Gastrocnemius medialis (tissue), 4 donors: ENCODE results near the gene DHRS7B. TPM values are rescaled to one million over a fixed set of nuclear protein-coding genes. Genes with fewer than 3 reads are reported as not detected.

ENCODE experiments used
- ATAC-seq, 2 donors: fragments of 150-250 bp; one replicate each; pipeline ENCODE4 v1.9.1; 2016
- DNase-seq, 2 donors: peaks; one replicate each; pipeline ENCODE4 v3.0.0-alpha.2; 2019
- H3K27ac ChIP-seq, 4 donors: fragments of 200-600 bp; sonication (generic); 1 replicate in 1 of 4; 2 replicates in 3 of 4; pipeline ENCODE4 v1.5.1; 2016 to 2018; ENCODE audit warnings: mild to moderate bottlenecking in 2 of 4, moderate library complexity in 1 of 4
- H3K27me3 ChIP-seq, 3 donors: fragments of 200-600 bp; sonication (generic) in 2 of 3; 1 replicate in 1 of 3; 2 replicates in 2 of 3; pipeline versions ENCODE4 v1.5.1 to v1.6.0; 2016 to 2019; ENCODE audit warnings: mild to moderate bottlenecking in 1 of 3, moderate library complexity in 1 of 3
- H3K36me3 ChIP-seq, 2 donors: fragments of 200-600 bp; sonication (generic) in 1 of 2; one replicate each; pipeline ENCODE4 v1.5.1; 2017 to 2018
- H3K4me1 ChIP-seq, 2 donors: fragments of 200-600 bp; sonication (generic) in 1 of 2; one replicate each; pipeline ENCODE4 v1.5.1; 2016 to 2017; ENCODE audit warnings: mild to moderate bottlenecking in 2 of 2
- H3K4me3 ChIP-seq, 4 donors: fragments of 200-600 bp; sonication (generic) in 3 of 4; 1 replicate in 1 of 4; 2 replicates in 3 of 4; pipeline ENCODE4 v1.5.1; 2016 to 2019; ENCODE audit warnings: mild to moderate bottlenecking in 2 of 4
- H3K9me3 ChIP-seq, 3 donors: fragments of 200-600 bp; sonication (generic) in 2 of 3; 1 replicate in 1 of 3; 2 replicates in 2 of 3; pipeline ENCODE4 v1.5.1; 2016 to 2019
- CTCF ChIP-seq, 5 experiments: fragments of 450-650 bp in 3 of 5; fragments of 200-600 bp in 2 of 5; sonication (generic) in 2 of 5; IDR thresholded peaks in 4 of 5; conservative IDR thresholded peaks in 1 of 5; 1 replicate in 4 of 5; 2 replicates in 1 of 5; pipeline ENCODE4 v1.5.1; 2016 to 2019; ENCODE audit warnings: antibody characterized with exemption in 5 of 5, mild to moderate bottlenecking in 3 of 5, moderate library complexity in 3 of 5
- POLR2A ChIP-seq, 2 donors: fragments of 450-650 bp; IDR thresholded peaks; one replicate each; pipeline ENCODE4 v1.6.1; 2017; ENCODE audit warnings: antibody characterized with exemption in 2 of 2, mild to moderate bottlenecking in 2 of 2, moderate library complexity in 2 of 2
- in situ Hi-C, 4 donors: fragments of 200-750 bp; cut with MboI; loops; one replicate each; pipeline versions ENCODE4 v1.15.0 to v1.8.0; 2017; ENCODE audit warnings: low sequenced_read_pairs in 4 of 4
- intact Hi-C: fragments of 100-400 bp; cut with DNase I; formaldehyde crosslinking; loops from one replicate; pipeline ENCODE4 v1.15.1; 2023; ENCODE audit warnings: low total_unique reads
- total RNA-seq, 4 donors: library from RNA; depleted of rRNA; stranded (reverse); fragments of >200 nt; gene quantifications; one replicate each; pipeline versions ENCODE4 v1.1.0 to v1.2.3, GENCODE V29; 2016

The DHRS7B gene
- total RNA-seq, 4 donors from 2014 or later, result 35.7 to 73.2 (median 43.2) TPM

DNA sequence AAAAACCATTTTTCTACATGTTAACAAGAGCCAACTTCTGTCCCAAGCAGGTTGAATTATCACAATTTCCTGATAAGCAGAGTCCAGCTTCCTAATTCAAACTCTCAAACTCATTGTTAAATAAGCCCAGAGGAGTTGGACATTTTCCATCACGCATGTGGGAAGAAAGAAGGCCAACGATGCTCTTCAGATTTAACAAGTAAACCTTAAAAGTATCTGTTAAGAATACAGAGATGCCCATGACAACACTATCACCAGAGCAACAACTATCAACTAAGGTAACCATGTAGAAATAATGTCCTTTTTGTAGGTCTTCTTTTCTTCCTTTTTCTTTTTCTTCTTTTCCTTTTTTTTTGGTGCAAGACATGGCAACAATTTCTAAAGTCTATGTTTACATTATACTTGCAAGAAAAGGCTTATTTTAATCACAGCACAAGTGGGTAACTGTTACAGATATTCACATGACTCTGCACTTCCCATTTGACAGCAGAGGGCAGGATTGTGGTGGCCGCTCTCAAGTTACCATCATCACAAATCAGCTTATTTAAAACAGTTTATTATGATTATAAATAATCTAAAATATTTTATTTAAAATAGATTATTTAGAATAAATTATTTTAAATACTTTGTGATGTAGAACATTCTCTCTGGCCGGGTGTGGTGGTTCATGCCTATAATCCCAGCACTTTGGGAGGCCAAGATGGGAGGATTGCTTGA is 35.7 kb upstream of the DHRS7B start:
- Histone ChIP-seq H3K4me1 (no peaks in the 10 kb centered on the region), H3K4me3 (no peak overlapping the region), H3K36me3 (no peaks in the 10 kb centered on the region), H3K27me3 (no peaks in the 10 kb centered on the region), H3K9me3 (no peaks in the 10 kb centered on the region), H3K27ac (no peak overlapping the region)
- ATAC-seq, result no peak
- in situ Hi-C loops (no loop called here), intact Hi-C loops (no loop called here)
- TF ChIP-seq CTCF (IDR thresholded peaks at IDR 0.05 in 4 of 5, conservative IDR thresholded peaks at IDR 0.05 in 1 of 5), result no peak
- no peak for TF ChIP-seq POLR2A (IDR thresholded peaks at IDR 0.05)
- no peak for DNase-seq

- Histone ChIP-seq H3K36me3 (no peaks in the 10 kb centered on the region), H3K4me3 (no peak overlapping the region), H3K27me3 (no peaks in the 10 kb centered on the region), H3K4me1 (peaks cover under 1 to 2% of the 10 kb centered on the region in 2 donors), H3K9me3 (no peaks in the 10 kb centered on the region), H3K27ac (no peak overlapping the region)
- ATAC-seq (no peak), DNase-seq (no peak)
- in situ Hi-C loops (no loop called here), intact Hi-C loops (no loop called here)
- no peak for TF ChIP-seq CTCF (IDR thresholded peaks at IDR 0.05 in 4 of 5, conservative IDR thresholded peaks at IDR 0.05 in 1 of 5)
- no peak for TF ChIP-seq POLR2A (IDR thresholded peaks at IDR 0.05)
Measured at GRCh38 chr17:21094298-21094704, 32.5 kb upstream of the DHRS7B start.

DNA sequence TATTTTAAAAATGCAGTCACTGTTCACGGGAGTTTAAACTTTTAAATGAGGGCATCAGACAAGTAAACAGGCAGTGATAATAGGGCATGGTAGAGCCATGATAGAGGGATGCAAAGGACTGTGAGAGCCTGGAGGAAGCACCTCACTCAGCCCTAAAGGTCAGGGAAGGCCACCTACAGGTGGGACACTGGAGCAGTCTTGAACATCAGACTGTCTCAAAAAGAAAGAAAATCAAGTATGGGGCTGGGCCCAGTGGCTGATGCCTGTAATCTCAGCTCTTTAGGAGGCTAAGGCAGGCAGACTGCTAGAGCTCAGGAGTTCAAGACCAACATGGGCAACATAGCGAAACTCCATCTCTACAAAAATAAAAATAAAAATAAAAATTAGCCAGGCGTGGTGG is 31.0 kb upstream of the DHRS7B start:
- H3K27ac ChIP-seq, result no peak overlapping the region
- no peaks in the 10 kb centered on the region for H3K27me3 ChIP-seq
- in situ Hi-C loops (no loop called here), intact Hi-C loops (no loop called here)
- TF ChIP-seq POLR2A (IDR thresholded peaks at IDR 0.05) (no peak), CTCF (IDR thresholded peaks at IDR 0.05 in 4 of 5, conservative IDR thresholded peaks at IDR 0.05 in 1 of 5) (no peak)
- DNase-seq, result no peak
- no peaks in the 10 kb centered on the region for H3K36me3 ChIP-seq
- H3K4me1 ChIP-seq, result peaks cover 2 to 9% of the 10 kb centered on the region in 2 donors
- H3K9me3 ChIP-seq, result no peaks in the 10 kb centered on the region
- no peak for ATAC-seq
- no peak overlapping the region for H3K4me3 ChIP-seq

GRCh38 chr17:21096874-21097273 is 29.9 kb upstream of the DHRS7B start:
- Histone ChIP-seq H3K4me3 (no peak overlapping the region), H3K4me1 (peaks cover 4 to 9% of the 10 kb centered on the region in 2 donors), H3K27ac (no peak overlapping the region), H3K27me3 (no peaks in the 10 kb centered on the region), H3K9me3 (no peaks in the 10 kb centered on the region), H3K36me3 (no peaks in the 10 kb centered on the region)
- intact Hi-C loops (no loop called here), in situ Hi-C loops (no loop called here)
- ATAC-seq, result no peak
- DNase-seq, result no peak
- no peak for TF ChIP-seq CTCF (IDR thresholded peaks at IDR 0.05 in 4 of 5, conservative IDR thresholded peaks at IDR 0.05 in 1 of 5)
